Activated CD8-positive, alpha-beta memory T cell treated with anti-CD3 and anti-CD28 coated beads, Interleukin-2, amount 50 U/mL, for 24 hours (primary cell): Measurements from ENCODE around the gene MAN1C1.
A peak's percentile ranks its signal among the peaks of the same experiment; 100 is the strongest.
"Not testable (repeated sequence)": the region's sequence is repeated elsewhere in the genome, so short reads cannot be mapped to it uniquely, and the experiment has no call there.

Experiments
- DNase-seq: peaks from one replicate; pipeline ENCODE4 v3.0.0-alpha.2; 2020; ENCODE audit errors: extremely low read depth

Gene MAN1C1

DNA sequence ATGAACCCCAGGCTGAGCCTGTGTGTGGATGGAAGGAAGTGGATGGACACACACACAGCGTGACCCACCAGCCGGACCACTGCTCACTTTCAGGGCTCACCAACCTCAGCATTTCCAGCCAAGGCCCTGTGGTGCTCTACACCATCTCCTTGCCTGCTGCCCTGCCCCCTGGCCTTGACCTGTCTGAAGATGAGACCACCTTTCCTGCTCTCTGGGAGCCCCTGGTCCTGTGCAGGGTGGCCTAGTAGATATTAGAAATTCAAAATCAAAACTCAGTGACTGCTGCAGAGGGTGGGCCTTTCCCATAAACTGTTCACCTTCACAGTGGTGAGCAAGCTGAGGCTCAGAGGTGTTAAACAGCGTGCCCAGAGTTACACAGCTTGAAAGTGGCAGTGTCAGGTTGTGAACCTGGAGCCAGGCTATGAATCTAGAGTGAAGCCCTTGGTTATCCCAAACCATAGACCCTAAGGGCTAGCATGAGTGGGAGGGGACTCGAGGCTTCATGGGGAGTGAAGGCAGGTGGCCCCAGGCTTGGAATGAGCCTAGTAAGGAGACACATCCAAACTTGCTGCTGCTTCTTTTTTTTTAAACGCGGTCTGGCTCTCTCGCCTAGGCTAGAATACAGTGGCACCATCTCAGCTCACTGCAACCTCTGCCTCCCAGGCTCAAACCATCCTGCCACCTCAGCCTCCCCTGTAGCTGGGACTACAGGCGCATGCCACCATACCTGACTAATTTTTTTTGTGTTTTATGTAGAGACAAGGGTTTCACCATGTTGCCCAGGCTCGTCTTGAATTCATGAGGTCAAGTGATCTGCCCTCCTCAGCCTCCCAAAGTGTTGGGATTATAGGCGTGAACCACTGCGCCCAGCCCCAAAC is 41.5 kb downstream of the MAN1C1 start:
- no peak for DNase-seq

GRCh38 chr1:25658791-25659431 is 42.3 kb downstream of the MAN1C1 start:
- DNase-seq = no peak

DNA sequence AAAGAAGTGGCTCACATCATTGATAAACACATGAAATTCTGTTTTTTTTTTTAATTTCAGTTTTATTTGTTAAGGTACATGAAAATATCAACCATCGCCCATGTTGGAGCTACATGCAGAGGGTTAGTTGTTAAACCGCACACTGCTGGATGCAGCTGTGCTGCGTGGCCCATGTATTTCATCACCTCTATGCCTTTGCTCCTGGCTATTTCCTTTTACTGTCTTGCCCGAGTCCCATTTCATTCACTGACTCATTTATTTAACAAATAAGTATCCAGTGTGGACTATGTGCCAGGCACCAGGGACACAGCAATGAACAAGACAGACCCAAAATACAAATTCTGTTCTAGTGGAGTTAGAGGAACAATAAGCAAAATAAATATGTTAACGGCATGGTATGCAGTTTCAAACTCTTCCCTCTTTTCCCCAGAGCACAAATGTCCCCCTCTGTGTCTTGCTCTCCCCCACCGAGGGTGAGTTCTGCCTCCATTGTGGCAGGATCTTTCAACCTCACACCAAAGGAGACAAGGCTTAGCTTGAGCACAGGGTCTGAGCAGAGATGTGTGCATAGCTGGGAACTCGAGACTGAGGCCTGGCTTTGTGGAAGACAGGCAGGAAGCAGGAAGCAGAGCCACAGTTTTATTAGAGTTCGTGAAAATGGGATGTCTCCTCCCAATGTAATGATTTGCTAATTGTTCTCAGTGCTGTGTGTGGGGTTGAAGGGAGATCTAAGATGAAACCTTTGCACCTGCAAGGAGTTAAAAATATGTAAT is 44.6 kb downstream of the MAN1C1 start:
- no peak for DNase-seq

GRCh38 chr1:25662061-25662460 is 45.5 kb downstream of the MAN1C1 start:
- DNase-seq = no peak

DNA sequence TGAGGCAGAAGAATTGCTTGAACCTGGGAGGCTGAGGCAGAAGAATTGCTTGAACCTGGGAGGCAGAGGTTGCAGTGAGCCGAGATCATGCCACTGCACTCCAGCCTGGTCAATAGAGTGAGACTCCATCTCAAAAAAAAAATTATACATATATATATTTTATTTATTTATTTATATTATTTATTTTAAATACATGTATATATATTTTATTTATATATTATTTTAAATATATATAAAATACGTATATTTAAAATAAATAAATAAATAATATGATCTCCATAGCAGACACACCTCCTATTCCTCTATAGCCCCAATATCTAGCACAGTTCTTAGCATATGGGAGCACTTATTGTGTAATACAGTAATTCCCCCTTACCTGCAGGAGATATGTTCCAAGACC is 46.4 kb downstream of the MAN1C1 start:
- DNase-seq = not testable (repeated sequence)

GRCh38 chr1:25664357-25665199 is 48.0 kb downstream of the MAN1C1 start:
- no peak for DNase-seq

GRCh38 chr1:25666460-25666859 is 49.9 kb downstream of the MAN1C1 start:
- no peak for DNase-seq

DNA sequence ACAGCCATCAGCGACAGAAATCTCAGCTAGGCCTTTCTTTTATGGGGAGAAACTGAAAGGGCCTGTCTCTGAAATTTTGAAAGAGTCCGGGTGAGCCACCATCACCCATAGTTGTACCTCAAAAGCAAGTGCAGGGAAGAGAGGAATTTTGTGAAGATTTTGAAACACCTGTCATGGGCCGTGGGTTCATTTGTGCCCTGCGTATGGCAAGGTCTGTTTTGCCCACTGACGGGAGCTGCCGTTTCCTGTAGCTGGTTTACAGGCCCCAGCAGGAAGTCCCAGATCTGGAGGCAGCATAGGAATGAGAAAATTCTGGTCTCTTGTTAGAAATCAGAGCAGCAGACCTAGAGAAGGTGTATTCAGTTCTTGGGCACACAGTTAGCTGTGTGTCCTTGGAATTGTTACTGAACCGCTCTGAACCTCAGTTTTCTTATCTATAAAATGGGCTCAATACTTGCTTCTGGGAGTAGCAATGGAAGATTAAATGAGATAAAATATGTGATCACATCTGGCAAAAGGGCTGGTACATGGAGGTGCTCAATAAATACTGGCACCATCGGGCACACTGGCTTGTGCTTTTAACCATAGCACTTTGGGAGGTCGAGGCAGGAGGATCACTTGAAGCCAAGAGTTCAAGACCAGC is 52.5 kb downstream of the MAN1C1 start:
- DNase-seq = no peak

GRCh38 chr1:25669781-25670567 is 53.4 kb downstream of the MAN1C1 start:
- DNase-seq = no peak

- no peak for DNase-seq
Observed at GRCh38 chr1:25671929-25672328, 55.3 kb downstream of the MAN1C1 start.

GRCh38 chr1:25672763-25673409 is 56.3 kb downstream of the MAN1C1 start:
- DNase-seq = no peak

DNA sequence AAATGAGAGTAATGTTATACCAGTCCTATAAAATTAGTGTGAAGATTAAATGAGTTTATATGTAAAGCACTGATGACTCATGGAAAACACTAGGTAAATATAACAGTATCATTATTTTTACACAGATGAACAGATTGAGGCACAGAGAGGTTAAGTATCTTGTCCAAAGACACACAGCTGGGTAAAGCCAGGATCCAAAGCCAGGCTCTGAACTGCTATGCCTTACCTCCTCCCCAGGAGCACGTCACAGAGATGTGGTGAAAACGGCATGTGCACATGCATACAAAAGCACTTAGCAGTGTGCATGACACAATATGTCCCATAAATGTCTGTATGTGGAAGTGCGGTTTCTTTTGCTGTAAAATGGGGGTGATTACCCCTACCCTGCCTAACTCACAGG is 56.9 kb downstream of the MAN1C1 start:
- DNase-seq = no peak

DNA sequence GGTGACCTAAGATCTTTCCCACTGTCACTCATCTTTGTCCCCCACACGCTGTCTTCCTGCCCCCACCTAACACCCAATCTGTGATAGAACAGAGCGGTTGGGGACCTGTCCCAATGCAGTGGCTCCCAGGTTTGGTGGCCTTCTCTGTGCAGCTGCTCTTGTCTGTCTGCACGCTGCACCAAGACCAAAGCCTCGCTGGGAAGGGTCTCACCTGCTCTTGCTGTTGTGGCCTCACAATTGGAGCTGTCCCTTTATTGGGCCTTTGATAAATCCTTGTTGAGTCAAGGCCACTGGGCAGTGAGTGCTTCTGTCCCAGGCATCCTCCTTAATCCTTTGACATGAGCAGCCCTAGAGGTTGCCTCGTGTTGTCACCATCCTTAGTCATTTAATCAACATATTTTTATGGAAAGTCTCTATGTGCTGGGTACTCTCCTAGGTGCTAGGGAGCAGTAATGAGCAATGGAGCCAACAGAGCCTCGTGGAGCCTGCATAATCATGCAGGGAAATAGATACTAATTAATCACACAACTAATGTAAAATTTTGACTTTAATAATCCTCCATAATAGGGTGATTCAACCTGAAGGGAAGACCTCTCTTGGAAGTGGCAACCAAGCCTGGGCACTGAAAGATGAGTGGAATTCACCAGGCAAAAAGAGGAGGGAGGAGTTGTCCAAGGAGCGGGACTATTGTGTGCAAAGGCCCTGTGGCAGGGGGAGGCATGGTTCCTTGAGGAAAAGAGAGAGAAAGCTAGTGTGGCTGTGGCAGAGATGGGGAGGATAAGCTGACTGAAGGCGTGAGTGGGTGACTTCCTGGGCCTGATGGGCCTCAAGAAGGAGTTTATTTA is 57.6 kb downstream of the MAN1C1 start:
- no peak for DNase-seq

DNA sequence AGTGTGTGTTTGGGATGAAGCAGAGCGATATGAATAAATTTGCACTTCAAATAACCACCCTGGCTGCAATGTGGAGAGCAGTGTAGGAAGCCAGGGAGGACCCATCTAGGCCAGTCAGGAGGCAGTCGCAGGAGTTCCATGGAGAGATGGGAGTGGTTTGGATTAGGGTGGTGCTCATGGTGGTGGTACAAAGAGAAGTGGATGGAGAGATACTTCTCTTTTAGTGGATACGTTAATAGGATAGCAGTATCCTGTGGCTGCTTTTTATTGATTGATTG is 58.2 kb downstream of the MAN1C1 start:
- DNase-seq = no peak

DNA sequence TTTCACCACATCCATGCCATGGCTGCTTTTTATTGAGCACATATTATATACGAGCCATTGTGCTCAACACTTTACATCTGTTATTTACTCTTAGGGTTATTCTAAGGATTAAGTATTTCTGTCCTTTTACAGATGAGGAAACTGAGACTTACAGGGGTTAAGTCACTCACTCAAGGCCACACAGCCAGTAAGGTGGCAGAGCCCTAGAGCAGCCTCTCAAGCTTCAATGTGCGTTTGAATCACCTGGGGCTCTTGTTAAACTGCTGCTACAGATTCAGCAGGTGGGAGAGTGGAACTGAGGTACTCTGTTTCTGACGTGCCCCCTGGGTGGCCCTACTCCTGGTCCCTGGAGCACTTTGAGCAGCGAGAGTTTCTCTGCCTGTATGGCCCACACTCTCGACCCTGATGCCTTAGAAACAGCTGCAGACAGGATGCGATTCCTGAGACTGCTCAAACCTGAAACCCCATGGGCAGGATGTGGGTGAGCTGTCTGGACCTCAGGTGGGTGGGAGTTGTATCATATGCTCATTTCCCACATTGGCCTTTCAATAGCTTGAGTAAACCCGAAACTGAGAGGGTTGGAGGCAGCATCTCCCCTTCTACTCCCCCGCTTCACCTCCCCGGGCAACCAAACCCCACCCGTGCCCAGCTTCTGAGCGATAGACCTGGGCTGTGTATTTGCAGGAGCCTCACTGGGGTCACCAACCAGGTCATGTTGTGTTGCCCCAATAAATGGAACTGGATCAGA is 59.3 kb downstream of the MAN1C1 start:
- DNase-seq = peak; percentile 63

- no peak for DNase-seq
Observed at GRCh38 chr1:25676488-25676887, 59.9 kb downstream of the MAN1C1 start.

- no peak for DNase-seq
Observed at GRCh38 chr1:25677193-25677773, 60.7 kb downstream of the MAN1C1 start.

GRCh38 chr1:25679171-25679570 is 62.6 kb downstream of the MAN1C1 start:
- DNase-seq = no peak
